ENCODE results near the gene GPI.

- TF ChIP-seq, protein P1, sequence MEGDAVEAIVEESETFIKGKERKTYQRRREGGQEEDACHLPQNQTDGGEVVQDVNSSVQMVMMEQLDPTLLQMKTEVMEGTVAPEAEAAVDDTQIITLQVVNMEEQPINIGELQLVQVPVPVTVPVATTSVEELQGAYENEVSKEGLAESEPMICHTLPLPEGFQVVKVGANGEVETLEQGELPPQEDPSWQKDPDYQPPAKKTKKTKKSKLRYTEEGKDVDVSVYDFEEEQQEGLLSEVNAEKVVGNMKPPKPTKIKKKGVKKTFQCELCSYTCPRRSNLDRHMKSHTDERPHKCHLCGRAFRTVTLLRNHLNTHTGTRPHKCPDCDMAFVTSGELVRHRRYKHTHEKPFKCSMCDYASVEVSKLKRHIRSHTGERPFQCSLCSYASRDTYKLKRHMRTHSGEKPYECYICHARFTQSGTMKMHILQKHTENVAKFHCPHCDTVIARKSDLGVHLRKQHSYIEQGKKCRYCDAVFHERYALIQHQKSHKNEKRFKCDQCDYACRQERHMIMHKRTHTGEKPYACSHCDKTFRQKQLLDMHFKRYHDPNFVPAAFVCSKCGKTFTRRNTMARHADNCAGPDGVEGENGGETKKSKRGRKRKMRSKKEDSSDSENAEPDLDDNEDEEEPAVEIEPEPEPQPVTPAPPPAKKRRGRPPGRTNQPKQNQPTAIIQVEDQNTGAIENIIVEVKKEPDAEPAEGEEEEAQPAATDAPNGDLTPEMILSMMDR (IDR thresholded peaks at IDR 0.05; ENCODE audit: low read depth, low read length, poor library complexity, severe bottlenecking), result no peak
- TF ChIP-seq EZH2phosphoT487 (IDR thresholded peaks at IDR 0.05; ENCODE audit: borderline replicate concordance, low read length), result no peak
These were observed 2.0 kb downstream of the GPI start for GRCh38 chr19:34366738-34367623.

Data from DOHH2 (cell line).